Measurements from ENCODE around the gene RAI1.

Gene RAI1

GRCh38 chr17:17770632-17771044, 89.4 kb downstream of the RAI1 start:
- DNase-seq (ENCODE audit: low read depth in 2 of 2): no peak
- no peak for TF ChIP-seq CTCF (IDR thresholded peaks at IDR 0.05; ENCODE audit: low read depth, low read length)
- no peak overlapping the region for H3K4me3 ChIP-seq (replicated peaks in 1 of 2; ENCODE audit: low read depth in 2 of 2, low read length in 2 of 2)

- TF ChIP-seq CTCF (IDR thresholded peaks at IDR 0.05; ENCODE audit: low read depth, low read length): no peak
Measured at GRCh38 chr17:17771498-17772201, 90.4 kb downstream of the RAI1 start.

GRCh38 chr17:17772231-17772630, 91.0 kb downstream of the RAI1 start:
- H3K4me3 ChIP-seq (replicated peaks in 1 of 2; ENCODE audit: low read depth in 2 of 2, low read length in 2 of 2): no peak overlapping the region
- DNase-seq (ENCODE audit: low read depth in 2 of 2): no peak
- no peak for TF ChIP-seq CTCF (IDR thresholded peaks at IDR 0.05; ENCODE audit: low read depth, low read length)

More at GRCh38 chr17:17771498-17772201, 90.4 kb downstream of the RAI1 start:
- no peak overlapping the region for H3K4me3 ChIP-seq (replicated peaks in 1 of 2; ENCODE audit: low read depth in 2 of 2, low read length in 2 of 2)
- DNase-seq (ENCODE audit: low read depth in 2 of 2): no peak

GRCh38 chr17:17774009-17774881, 93.0 kb downstream of the RAI1 start:
- DNase-seq (ENCODE audit: low read depth in 2 of 2): peak; percentile 42 to 54
- peak; percentile 41 for TF ChIP-seq CTCF (IDR thresholded peaks at IDR 0.05; ENCODE audit: low read depth, low read length)

GRCh38 chr17:17776889-17777288, 95.6 kb downstream of the RAI1 start:
- TF ChIP-seq CTCF (IDR thresholded peaks at IDR 0.05; ENCODE audit: low read depth, low read length): no peak
- DNase-seq (ENCODE audit: low read depth in 2 of 2): no peak
- no peak overlapping the region for H3K4me3 ChIP-seq (replicated peaks in 1 of 2; ENCODE audit: low read depth in 2 of 2, low read length in 2 of 2)

More at GRCh38 chr17:17774009-17774881, 93.0 kb downstream of the RAI1 start:
- H3K4me3 ChIP-seq (replicated peaks in 1 of 2; ENCODE audit: low read depth in 2 of 2, low read length in 2 of 2): no peak overlapping the region

- TF ChIP-seq CTCF (IDR thresholded peaks at IDR 0.05; ENCODE audit: low read depth, low read length): no peak
- H3K4me3 ChIP-seq (replicated peaks in 1 of 2; ENCODE audit: low read depth in 2 of 2, low read length in 2 of 2): no peak overlapping the region
- DNase-seq (ENCODE audit: low read depth in 2 of 2): peak; percentile 28 to 95
Measured at GRCh38 chr17:17778308-17779014, 97.2 kb downstream of the RAI1 start.
